Dedifferentiated amniotic fluid mesenchymal stem cell (primary cell): ENCODE results near the gene ADAMTS17.
"Not testable (repeated sequence)": the region's sequence is repeated elsewhere in the genome, so short reads cannot be mapped to it uniquely, and the experiment has no call there.

ENCODE experiments used
- DNase-seq: peaks from one replicate; pipeline ENCODE4 v3.0.0-alpha.2; 2016; ENCODE audit errors: extremely low spot score

Gene ADAMTS17

DNA sequence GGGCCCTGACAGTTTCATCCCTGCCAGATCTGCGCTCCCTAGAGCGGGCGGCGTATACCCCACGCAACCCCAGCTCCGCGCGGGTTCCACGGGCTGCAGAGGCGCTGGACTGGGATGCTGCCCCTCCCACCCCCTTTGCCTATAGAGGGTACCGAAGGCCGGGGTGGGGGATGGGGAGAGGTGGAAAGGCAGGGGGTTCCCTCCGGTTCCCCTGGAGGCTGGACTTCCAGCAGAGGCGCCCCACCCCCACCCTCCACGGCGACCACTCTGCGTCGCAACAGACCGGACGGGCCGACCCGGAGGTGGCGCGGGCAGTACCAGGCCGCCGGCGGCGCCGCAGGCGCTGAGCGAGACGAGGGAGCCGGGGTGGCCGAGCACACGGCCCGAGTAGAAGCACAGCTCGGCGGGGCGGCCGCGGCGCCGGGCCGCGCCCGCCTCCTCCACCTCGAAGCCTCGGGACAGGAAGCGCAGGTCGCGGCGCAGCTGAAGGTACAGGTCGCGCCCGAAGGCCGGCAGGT, 995 bp downstream of the ADAMTS17 start:
- DNase-seq: no peak

DNA sequence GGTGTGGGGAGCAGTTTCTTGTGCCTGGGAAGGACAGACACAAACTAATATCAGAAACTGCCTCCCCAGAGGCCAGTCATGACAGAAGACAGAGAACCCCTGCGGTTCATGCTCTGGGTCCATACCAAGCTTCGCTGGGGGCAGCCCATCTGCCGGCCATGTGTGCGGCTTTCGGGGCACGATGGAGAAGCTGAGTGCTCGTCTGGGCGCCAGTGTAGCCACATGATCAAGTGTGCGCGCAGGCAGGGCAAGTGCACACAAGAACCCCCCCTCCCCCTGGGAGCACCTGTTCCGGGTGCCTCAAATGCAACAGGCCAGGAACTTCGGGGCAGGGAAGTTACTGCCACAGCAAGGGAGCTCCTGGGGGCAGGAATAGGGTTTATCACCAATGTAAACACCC, 1.8 kb downstream of the ADAMTS17 start:
- DNase-seq: no peak

DNA sequence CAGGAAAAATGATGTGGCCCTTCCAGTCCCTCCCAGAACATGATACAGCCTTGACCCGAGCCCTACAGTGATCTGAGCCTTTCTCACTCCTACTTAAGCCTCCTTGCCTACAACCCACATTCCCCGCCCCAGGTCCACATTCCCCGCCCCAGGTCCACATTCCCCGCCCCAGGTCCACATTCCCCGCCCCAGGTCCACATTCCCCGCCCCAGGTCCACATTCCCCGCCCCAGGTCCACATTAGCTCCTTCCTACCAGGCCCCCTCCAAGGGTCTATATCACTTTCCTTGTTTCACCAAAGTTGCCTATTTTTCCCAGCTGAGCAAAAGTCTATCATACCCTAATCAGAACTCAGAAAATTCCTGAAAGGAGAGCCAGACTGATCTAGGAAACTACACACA, 2.3 kb downstream of the ADAMTS17 start:
- not testable (repeated sequence) for DNase-seq

DNA sequence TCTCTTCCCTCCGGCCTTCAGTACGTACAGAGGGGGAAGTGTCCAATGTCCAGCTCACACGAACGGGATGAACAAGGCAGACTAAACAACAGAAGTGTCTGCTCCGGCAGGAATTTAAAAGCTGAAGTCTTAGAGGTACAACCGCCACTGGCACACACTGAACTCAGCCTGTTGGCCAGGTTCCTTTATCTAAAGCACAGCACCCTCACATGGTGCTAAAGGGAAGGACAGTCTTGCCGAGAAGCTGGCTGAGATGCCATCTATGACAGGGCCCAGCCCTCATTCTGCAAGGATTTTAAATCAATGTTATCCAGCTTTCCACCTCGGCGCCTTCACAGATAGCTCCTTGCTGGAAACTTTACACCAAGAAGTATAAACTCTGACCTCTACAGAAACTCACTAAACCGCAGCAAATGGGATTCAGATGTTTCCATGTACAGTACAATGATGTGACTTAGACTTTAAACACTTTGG, 2.8 kb downstream of the ADAMTS17 start:
- no peak for DNase-seq

DNA sequence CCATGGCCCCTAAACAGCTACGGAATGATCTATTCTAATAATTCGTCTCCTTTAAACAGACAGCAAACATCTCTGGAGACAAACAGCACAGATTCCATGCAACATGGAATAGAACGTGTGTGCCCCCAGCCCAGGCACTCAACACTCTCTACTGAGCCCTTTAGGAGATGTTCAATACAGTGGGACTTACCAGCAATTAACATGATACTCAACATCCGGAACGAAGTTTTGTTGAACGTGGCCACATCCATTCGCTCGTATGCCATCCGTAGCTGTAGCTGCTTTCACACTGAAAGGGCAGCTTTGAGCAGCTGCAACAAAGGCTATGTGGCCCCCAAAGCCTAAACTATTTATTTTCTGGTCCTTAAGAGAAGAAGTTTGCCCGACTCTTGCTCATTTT, 3.5 kb downstream of the ADAMTS17 start:
- no peak for DNase-seq

DNA sequence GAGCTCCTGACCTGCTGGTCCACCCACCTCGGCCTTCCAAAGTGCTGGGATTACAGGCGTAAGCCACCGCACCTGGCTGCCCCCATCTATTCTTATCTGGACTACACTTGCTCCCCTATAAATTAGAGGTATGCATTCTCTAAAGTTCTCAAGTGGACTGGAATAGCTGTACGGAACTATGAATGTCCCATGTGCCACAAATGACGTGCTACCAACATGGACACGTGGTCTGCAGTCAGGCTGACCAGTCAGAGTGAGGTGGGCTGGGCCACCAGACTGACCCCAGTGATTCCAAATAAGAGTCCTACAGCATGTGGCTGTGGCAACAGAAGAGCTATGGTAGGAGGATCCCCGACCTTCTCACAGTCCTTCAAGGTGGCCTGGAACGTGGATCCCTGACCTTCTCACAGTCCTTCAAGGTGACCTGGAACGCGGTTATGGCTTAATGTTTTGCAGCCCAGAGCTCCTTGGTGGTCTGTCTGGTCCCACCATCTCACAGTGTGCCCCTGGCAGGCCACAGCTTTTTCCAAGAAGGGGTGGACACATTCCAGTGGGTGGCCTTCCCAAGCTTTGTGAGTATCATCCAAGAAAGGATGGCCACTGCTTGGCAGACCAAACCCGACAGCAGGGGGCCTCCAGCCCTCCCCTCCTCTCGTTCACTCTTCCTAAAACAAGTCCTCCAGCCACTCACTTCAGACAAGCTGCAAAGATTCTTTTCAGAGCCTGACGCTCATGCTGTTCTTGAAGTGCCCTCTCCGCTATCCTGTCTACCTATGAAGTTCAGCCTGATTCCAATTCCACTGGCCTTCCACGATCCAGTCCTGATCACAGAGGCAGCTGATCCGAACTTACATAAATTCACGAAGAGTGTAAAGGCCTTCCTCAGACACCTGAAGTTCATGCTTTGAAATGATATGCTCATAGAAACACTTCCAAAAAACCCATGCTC, 4.4 kb downstream of the ADAMTS17 start:
- DNase-seq: no peak

DNA sequence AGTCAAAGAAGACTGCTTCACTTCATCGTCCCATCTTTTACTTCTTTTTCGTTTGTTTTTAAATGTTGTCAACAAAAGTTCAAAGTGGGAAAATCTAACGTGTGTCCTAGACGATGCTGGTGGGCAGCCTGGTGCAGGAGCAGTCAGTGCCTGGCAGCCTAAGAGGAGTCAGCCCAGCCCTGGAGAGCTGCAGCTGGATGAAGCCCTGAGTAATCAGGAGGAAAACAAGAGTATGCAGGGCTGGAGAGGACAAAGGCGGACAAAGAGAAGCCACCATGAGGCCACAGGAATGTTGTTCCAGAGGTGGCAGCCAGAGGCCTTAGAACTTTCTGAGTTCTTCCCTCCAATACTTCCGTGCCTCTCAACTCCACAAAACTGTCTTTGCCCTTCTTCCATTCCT, 5.7 kb downstream of the ADAMTS17 start:
- DNase-seq: no peak

DNA sequence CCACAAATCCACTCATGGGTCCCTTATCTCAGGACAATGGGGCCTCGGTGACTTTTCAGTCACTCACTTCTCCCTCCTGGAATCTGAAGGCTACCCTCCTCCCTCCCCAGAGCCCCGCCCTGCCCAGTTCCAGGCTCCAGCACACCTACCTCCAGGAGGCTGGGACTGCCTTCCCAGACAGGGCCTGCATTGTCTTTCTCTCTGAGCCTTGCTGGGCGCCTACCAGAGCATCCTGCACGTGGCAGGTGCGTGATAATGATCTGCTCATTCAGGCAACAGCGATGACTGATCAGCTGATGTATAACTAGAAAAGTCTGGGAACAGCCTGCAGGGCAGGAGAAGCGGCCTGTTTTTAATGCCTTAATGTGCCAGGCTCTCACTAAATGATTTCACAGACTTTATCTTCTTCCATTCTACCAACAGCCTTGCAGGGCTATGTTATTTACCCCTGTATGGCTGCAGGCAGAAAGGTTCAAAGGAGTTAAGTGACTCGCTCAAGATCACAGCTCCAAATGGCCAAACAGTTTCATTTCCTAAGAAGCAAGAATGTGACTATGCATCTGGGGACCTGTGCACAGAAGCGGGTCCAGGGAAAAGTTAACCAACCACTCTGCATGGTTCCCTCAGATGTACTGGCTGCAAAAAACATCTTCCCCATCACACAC, 6.3 kb downstream of the ADAMTS17 start:
- DNase-seq: no peak

DNA sequence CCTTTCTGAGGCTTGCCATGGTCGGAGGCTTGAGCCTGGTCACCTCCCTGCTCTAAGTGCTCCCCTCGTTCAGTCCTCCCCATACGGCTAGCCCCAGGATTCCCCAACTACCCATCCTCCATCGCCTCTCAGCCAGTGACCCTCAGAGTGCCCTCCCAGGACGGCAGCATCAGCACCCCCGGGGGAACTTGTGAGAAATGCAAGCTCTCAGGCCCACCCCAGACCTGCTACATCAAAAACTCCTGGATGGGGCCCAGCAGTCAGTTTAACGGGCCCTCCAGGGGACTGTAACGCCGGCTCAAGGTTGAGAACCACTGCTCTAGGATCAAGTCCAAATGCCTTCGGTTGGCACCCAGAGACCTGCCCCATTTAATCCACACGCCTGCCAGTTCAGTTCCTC, 6.9 kb downstream of the ADAMTS17 start:
- no peak for DNase-seq

DNA sequence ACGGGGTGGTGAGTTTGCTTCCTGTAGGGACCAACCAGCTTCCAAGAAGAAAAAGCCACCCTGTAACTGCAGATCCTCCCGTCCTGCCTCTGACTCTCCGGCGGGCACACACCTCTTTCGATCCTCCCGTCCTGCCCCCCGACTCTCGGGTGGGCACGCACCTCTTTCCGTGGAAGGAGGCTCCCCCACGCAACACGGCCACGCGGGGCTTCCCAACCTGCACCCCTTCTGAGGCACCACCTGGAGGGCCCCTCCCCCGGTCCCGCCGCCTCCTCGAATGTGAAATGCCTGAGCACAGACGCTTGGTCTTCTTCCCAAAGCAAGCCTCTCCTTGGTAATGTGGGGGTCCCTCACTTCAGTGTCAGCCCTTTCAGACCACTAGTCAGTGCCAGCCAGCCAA, 7.3 kb downstream of the ADAMTS17 start:
- no peak for DNase-seq

DNA sequence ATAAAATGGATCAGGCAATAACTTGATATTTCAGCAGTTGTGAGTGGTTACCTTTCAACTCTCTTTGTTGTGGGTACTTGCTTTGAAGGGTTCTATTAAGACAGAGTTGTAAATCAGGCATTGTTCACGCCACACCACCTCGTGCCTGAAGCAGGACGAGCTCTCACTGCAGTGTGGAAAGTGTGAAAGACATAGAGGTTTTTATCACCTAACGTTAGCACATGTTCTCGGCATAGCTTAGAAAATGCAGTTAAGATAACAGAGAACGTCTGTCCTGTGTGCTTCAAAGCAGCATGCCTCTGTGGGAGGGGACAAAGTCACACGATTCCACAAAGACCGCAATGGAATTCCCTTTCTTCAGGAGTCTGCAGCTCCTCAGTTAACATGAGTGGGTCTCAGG, 7.8 kb downstream of the ADAMTS17 start:
- no peak for DNase-seq

DNA sequence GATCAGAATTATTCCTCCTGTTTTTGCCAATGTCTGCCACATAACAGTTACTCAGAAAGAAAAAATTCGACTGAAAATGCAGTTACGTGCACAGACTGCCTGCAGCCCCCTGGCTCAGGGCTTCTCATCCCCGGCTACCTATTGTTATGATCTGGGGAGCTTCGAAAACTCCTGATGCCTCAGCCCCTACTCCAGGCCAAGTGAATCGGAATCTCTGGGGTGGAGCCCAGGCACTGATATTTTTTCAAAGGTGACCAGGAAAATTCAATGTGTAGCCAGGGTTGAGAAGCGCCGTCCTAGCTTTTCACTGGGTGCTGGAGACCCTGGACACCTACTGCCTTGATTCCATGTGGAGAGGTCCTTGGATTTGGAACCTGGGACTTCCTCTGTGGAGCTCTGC, 8.5 kb downstream of the ADAMTS17 start:
- no peak for DNase-seq

DNA sequence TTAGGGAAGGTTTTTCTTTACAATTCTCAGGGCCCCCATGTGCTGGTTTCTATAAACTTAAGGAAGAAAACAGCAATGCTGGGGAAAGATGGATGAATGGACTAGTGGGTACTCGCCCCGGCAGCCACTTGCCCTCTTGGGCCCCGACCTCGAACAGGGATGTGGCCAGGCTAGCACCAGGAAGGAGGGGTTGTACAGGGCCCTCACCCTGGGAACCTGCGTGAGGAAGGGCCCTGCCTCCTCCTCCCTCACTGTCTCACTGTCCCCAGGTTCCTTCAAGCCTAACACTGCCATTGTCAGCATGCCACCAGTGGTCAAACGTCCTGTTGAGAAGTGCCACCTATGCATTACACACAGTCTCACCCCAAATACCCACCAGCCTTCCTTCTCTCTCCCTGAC, 9.1 kb downstream of the ADAMTS17 start:
- DNase-seq: no peak

DNA sequence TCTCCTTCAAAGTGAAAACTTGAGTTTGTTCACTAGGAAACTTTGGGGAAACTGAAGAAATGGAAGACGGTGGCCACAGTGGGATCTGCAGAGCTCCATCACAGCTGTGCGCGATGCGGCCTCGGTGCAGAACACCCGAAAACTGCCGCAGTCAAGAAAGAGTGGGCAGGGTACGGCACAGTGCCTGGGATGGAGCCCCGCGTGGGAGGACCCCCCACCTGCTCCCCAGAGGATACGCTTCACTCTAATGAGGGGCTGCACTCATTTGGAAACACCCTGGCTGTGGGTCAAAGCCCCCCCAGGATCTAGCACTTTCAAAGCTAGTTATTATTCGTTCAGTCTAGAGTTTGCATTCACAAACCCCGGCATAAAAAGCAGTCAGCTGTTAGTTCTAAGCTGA, 9.5 kb downstream of the ADAMTS17 start:
- DNase-seq: no peak

DNA sequence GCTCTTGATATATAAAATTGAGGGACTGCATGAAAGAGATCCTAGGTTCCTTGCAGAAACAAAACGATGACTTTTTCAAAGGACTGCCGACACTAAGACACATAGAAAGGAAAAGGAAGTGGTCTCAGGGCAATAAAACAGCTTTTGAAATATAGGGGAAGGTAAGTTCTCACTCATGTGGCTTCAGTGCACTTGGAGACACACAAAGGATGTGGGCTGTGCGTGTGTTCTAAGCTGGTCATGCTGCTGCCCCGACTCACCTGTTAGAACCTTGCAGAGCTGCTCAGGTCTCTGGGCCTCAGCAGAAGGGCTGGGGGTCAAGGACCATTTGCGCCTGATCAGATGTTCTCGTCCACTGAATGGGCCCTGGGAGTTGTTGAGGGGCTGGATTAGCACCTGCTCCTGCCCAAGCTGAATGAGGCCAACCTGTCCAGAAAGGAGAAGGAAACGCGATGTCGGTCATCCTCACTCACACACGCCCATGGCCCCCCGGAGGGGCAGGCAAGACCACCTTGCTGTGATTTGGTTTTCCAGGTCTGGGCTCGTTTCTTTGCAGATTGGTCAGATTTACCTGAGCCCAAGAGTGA, 11.1 kb downstream of the ADAMTS17 start:
- no peak for DNase-seq

DNA sequence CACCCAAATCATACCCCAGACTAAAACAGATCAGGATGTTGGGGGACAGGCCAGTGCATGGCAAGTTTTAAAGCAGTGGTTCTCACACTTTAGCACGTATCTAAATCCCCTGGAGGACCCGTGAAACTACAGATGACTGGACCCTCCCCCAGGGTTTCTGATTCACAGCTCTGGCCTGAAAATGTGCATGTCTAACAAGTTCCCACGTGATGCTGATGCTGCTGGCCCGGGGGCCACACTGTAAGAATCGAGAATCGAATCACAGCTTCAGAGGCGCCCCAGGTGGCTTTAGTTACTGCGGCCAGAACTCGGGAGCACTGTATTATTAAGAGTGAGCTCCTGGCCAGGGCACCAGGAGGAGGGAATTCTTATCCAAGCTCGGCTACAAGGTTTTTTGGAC, 11.6 kb downstream of the ADAMTS17 start:
- no peak for DNase-seq

DNA sequence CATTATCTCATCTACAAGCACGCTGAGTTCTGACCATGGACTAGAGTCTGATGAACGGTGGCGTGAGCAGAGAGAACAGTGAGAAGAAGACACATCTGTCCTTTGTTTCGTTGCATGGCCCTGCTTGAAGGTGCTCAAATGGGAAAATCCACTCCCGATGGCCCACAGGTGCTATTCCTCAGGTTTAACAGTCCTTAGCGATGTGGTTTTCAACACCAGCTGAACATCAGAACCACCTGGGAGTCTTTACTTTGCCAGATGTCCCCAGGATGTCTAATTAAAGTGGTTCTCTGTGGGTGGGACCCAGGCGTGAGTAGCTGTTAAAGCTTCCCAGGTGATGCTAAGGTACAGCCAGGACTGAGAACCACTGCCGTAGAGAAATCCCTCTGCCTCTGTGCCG, 13.0 kb downstream of the ADAMTS17 start:
- DNase-seq: no peak

DNA sequence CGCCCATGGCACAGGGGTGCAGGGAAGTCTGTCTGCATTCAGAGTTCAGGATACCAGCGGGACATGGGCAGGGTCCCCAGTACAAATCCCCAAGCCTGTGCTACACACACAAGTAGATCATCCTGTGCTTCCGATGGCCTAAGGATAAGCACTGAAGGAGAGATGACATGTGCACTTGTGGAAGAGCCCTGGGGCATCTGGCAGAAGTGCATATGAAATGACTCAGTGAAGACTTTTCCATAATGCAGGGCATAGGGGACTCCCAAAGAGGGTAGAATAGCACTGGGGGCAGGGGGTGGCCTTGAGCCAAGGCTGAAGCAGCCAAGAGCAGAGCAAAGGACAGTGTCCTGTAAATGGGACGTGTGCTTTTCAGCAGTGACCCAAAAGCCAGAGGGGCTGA, 22.9 kb downstream of the ADAMTS17 start:
- DNase-seq: no peak

DNA sequence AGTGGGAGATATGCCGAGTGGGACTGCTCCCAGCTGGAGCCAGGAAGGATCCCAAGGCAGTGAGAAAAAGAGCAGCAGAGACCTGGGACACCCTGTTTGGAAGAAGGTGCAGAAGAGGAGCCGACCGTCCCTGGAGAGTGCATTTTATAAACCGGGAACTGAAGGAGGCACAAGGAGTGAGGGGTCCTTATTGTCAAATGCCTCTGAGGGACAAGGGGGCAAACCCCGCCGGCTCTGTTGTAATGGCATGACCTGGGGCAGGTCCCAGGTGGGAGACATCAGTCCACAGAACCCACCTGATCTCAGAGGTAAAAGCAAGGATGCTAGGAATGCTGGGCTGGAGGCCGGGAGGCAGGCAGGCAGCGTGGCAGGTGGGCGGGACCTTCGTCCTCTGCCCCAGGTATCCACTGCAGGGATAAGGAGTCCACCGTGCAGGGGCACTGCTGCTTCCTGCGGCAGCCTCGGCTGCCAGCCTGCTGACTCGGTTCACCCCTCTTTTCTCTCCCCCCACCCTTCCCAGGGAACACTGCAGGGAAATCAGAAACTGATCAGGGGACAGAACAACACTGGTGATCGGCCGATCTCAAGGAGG, 26.9 kb downstream of the ADAMTS17 start:
- no peak for DNase-seq

DNA sequence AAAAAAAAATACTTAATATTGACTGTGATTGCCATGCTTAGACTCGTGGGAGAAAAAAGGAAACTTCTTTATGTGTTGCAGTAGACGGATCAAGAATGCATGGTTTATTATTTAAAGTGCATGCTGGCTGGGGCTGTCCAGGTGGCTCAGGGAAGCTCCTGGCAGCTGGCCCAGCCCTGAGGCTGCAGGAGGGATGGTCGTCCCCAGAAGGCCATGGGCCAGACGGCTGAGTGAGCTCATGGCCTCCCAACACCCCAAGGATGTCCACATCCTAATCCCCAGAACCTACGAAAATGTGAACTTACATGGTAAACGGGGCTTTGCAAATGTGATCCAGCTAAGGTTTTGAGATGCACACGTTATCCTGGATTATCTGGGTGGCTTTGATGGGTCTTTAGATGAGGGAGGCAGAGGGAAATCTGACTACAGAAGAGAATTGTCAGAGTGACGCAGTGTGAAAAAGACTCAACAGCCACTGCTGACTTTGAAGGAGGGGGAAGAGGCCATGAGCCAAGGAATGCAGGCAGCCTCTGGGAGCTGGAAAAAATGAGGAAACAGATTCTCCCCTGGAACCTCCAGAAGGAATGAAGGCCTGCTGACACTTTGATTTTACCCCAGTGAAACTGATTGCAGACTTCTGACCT, 29.8 kb downstream of the ADAMTS17 start:
- no peak for DNase-seq

DNA sequence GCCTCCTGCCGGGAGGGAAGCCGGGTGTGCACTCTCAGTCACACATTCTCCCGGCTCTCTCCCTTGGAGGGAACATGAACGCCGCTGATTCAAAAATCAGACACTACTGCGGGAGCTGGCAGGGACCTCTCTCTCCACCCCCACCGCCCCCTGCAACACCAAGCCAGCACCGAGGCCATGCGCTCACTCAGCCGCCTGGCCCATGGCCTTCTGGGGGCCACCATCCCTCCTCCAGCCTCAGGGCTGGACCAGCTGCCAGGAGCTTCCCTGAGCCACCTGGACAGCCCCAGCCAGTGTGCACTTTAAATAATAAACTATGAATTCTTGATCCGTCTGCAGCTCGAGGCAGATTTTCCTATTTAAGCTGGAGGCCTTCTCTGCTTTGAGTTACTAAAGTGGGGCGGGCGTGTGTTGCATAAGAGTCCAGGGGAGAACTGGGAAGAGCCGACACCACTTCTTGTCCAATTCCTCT, 30.6 kb downstream of the ADAMTS17 start:
- no peak for DNase-seq
